ENCODE measurements around the gene MYO3B.

- TF ChIP-seq CTCF (IDR thresholded peaks at IDR 0.05; ENCODE audit: borderline replicate concordance, extremely low read depth, low read length, poor library complexity, severe bottlenecking): no peak
- TF ChIP-seq EZH2 (IDR thresholded peaks at IDR 0.05; ENCODE audit: borderline replicate concordance, low read depth, low read length, severe bottlenecking): no peak
Observed at GRCh38 chr2:170141865-170142264, 36.1 kb upstream of the MYO3B start.

Measured in DND-41 (cell line).